ENCODE data around the gene CDKAL1. TPM values are rescaled to one million over a fixed set of nuclear protein-coding genes. Genes with fewer than 3 reads are reported as not detected.

Gene CDKAL1
- total and polyA plus RNA-seq, 2 donors (not counting 3 experiments of a cell fraction or from before 2014, with no cell fraction given): 6.1 to 20.5 TPM

DNA sequence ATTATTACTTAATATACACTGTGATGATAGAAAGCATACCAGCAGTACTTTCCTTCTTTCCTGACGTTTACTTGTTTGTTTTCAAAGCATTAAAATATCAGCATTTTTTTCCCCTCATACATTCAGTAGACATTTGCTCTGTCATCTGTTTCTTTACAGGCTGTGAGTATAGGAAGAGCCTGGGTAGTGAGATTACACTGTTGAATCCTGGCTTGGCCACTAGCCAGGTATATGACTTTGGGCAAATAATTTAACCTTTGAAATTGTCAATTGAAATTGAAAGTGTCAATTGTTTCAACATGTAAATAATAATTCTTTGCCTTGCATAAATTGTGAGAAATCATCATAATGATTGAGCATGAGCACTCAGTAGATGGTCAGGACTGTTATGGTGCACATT is 336.2 kb downstream of the CDKAL1 start:
- Histone ChIP-seq H2AFZ (ENCODE audit: low read depth, low read length) (no peak overlapping the region), H3K9me3 (replicated peaks; ENCODE audit: control insufficient read depth, insufficient read depth, low read length) (no peaks in the 10 kb centered on the region), H3K27ac (ENCODE audit: insufficient read depth, low read depth, low read length) (no peak overlapping the region), H3K36me3 (ENCODE audit: control insufficient read depth in 2 of 2, extremely low read depth in 1 of 2, insufficient read depth in 2 of 2, low read length in 2 of 2) (no peaks in the 10 kb centered on the region), H3K9me1 (replicated peaks; ENCODE audit: control insufficient read depth, extremely low read depth, insufficient read depth, low read length) (no peaks in the 10 kb centered on the region), H3K9ac (replicated peaks; ENCODE audit: extremely low read depth, insufficient read depth, low read length) (no peak overlapping the region), H3K79me2 (ENCODE audit: control insufficient read depth, insufficient read depth, low read length) (no peaks in the 10 kb centered on the region), H3K27me3 (ENCODE audit: control insufficient read depth in 2 of 2, insufficient read depth in 2 of 2, low read length in 2 of 2) (no peaks in the 10 kb centered on the region), H3K4me3 (replicated peaks in 1 of 3; ENCODE audit: insufficient read depth in 1 of 3, low read depth in 1 of 3, low read length in 3 of 3) (no peak overlapping the region), H3K4me2 (ENCODE audit: insufficient read depth, low read length) (no peak overlapping the region), H3K4me1 (ENCODE audit: control insufficient read depth, extremely low read depth, insufficient read depth, low read length) (peaks cover under 1% of the 10 kb centered on the region), H4K20me1 (replicated peaks; ENCODE audit: control insufficient read depth, extremely low read depth, insufficient read depth, low read length) (no peaks in the 10 kb centered on the region)
- CTCF ChIA-PET: interaction anchor here (1.0 kb wide), 1 partner anchor 718 kb away, joined by 3 read pairs; no protein-coding TSS in a partner anchor
- DNase-seq (ENCODE audit: low read depth, low spot score) (peak; percentile 74), FAIRE-seq (no peak)
- POLR2A ChIA-PET: no interaction called here
- no TSS peak for BruUV-seq (replicated peaks)
- intact Hi-C loops (cut with micrococcal nuclease) (loop anchor here (10.0 kb wide), 1 partner anchor 874 kb away; no protein-coding TSS in a partner anchor), dilution Hi-C loops (cut with MboI; ENCODE audit: extremely low pct_ligation_motif_present, low sequenced_read_pairs) (no loop called here)
- TF ChIP-seq, protein P1, sequence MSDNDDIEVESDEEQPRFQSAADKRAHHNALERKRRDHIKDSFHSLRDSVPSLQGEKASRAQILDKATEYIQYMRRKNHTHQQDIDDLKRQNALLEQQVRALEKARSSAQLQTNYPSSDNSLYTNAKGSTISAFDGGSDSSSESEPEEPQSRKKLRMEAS (IDR thresholded peaks at IDR 0.05; ENCODE audit: insufficient read depth, insufficient read length): no peak
- TF ChIP-seq GATA2 (IDR thresholded peaks at IDR 0.05; ENCODE audit: insufficient read depth, insufficient read length, low read depth, low read length) (no peak), MYC (IDR thresholded peaks at IDR 0.05; ENCODE audit: low read depth, low read length) (no peak), POLR2A (IDR thresholded peaks at IDR 0.05; ENCODE audit: low read depth, low read length) (no peak), POLR2AphosphoS5 (IDR thresholded peaks at IDR 0.05; ENCODE audit: insufficient read depth, low read depth, low read length) (no peak), EZH2 (IDR thresholded peaks at IDR 0.05; ENCODE audit: borderline replicate concordance, low read depth, low read length, severe bottlenecking) (no peak), FOS (IDR thresholded peaks at IDR 0.05; ENCODE audit: borderline replicate concordance, insufficient read depth, low read length) (no peak), JUN (IDR thresholded peaks at IDR 0.05; ENCODE audit: borderline replicate concordance, insufficient read depth, insufficient read length, low read depth) (no peak)
- TF ChIP-seq, protein P2, sequence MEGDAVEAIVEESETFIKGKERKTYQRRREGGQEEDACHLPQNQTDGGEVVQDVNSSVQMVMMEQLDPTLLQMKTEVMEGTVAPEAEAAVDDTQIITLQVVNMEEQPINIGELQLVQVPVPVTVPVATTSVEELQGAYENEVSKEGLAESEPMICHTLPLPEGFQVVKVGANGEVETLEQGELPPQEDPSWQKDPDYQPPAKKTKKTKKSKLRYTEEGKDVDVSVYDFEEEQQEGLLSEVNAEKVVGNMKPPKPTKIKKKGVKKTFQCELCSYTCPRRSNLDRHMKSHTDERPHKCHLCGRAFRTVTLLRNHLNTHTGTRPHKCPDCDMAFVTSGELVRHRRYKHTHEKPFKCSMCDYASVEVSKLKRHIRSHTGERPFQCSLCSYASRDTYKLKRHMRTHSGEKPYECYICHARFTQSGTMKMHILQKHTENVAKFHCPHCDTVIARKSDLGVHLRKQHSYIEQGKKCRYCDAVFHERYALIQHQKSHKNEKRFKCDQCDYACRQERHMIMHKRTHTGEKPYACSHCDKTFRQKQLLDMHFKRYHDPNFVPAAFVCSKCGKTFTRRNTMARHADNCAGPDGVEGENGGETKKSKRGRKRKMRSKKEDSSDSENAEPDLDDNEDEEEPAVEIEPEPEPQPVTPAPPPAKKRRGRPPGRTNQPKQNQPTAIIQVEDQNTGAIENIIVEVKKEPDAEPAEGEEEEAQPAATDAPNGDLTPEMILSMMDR (IDR thresholded peaks at IDR 0.05; ENCODE audit: extremely low read depth in 1 of 2, insufficient read depth in 1 of 2, low read depth in 1 of 2, low read length in 2 of 2): no peak
